ENCODE data around the gene GXYLT1.

DNA sequence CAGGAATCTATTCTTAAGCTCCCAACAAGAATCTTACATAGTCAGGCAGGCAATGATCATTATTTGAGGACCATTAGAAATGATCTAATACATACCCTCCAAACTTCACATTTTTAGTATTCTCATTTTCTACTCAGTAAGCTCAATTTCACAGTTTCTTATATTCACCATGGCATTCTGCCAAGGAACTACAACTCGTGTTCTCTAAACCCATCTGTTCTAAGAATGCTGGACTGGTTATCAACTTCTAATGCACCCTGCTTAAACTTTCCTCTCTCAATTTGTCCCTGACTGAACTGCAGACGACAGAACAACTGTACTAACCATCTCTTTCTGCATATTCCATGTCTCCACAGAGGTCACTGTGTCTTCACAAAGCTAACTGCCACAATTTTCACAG lies 58.6 kb downstream of the GXYLT1 start:
- TF ChIP-seq, protein P1, sequence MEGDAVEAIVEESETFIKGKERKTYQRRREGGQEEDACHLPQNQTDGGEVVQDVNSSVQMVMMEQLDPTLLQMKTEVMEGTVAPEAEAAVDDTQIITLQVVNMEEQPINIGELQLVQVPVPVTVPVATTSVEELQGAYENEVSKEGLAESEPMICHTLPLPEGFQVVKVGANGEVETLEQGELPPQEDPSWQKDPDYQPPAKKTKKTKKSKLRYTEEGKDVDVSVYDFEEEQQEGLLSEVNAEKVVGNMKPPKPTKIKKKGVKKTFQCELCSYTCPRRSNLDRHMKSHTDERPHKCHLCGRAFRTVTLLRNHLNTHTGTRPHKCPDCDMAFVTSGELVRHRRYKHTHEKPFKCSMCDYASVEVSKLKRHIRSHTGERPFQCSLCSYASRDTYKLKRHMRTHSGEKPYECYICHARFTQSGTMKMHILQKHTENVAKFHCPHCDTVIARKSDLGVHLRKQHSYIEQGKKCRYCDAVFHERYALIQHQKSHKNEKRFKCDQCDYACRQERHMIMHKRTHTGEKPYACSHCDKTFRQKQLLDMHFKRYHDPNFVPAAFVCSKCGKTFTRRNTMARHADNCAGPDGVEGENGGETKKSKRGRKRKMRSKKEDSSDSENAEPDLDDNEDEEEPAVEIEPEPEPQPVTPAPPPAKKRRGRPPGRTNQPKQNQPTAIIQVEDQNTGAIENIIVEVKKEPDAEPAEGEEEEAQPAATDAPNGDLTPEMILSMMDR (conservative IDR thresholded peaks at IDR 0.05; ENCODE audit: low read depth in 2 of 2): no peak
- TF ChIP-seq EZH2 (IDR thresholded peaks at IDR 0.05; ENCODE audit: low read depth, unreplicated experiment) (no peak), JUNB (IDR thresholded peaks at IDR 0.05; ENCODE audit: unreplicated experiment) (no peak), CREB1 (CRISPR knock-in tag; IDR thresholded peaks at IDR 0.05; ENCODE audit: low read depth) (no peak), EZH2phosphoT487 (IDR thresholded peaks at IDR 0.05; ENCODE audit: unreplicated experiment) (no peak), ZNF331 (CRISPR knock-in tag; IDR thresholded peaks at IDR 0.05; ENCODE audit: low read depth) (no peak), POLR2AphosphoS5 (IDR thresholded peaks at IDR 0.05; ENCODE audit: low read depth) (no peak), STAT1 (IDR thresholded peaks at IDR 0.05; ENCODE audit: unreplicated experiment) (no peak), NANOG (IDR thresholded peaks at IDR 0.05; ENCODE audit: borderline replicate concordance) (no peak)
- TF ChIP-seq, protein P2, sequence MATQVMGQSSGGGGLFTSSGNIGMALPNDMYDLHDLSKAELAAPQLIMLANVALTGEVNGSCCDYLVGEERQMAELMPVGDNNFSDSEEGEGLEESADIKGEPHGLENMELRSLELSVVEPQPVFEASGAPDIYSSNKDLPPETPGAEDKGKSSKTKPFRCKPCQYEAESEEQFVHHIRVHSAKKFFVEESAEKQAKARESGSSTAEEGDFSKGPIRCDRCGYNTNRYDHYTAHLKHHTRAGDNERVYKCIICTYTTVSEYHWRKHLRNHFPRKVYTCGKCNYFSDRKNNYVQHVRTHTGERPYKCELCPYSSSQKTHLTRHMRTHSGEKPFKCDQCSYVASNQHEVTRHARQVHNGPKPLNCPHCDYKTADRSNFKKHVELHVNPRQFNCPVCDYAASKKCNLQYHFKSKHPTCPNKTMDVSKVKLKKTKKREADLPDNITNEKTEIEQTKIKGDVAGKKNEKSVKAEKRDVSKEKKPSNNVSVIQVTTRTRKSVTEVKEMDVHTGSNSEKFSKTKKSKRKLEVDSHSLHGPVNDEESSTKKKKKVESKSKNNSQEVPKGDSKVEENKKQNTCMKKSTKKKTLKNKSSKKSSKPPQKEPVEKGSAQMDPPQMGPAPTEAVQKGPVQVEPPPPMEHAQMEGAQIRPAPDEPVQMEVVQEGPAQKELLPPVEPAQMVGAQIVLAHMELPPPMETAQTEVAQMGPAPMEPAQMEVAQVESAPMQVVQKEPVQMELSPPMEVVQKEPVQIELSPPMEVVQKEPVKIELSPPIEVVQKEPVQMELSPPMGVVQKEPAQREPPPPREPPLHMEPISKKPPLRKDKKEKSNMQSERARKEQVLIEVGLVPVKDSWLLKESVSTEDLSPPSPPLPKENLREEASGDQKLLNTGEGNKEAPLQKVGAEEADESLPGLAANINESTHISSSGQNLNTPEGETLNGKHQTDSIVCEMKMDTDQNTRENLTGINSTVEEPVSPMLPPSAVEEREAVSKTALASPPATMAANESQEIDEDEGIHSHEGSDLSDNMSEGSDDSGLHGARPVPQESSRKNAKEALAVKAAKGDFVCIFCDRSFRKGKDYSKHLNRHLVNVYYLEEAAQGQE (IDR thresholded peaks at IDR 0.05; ENCODE audit: unreplicated experiment): no peak
- TF ChIP-seq, protein P3, sequence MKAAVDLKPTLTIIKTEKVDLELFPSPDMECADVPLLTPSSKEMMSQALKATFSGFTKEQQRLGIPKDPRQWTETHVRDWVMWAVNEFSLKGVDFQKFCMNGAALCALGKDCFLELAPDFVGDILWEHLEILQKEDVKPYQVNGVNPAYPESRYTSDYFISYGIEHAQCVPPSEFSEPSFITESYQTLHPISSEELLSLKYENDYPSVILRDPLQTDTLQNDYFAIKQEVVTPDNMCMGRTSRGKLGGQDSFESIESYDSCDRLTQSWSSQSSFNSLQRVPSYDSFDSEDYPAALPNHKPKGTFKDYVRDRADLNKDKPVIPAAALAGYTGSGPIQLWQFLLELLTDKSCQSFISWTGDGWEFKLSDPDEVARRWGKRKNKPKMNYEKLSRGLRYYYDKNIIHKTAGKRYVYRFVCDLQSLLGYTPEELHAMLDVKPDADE (IDR thresholded peaks at IDR 0.05): no peak
